CD4-positive, alpha-beta T cell (primary cell): ENCODE data around the gene RAD51B. TPM values are rescaled to one million over a fixed set of nuclear protein-coding genes. Genes with fewer than 3 reads are reported as not detected.

Experiments used
- ATAC-seq: fragments of 200-7000 bp; cut with Tn5 transposase; one replicate; pipeline ENCODE4 v1.10.0; 2022; ENCODE audit warnings: mild to moderate bottlenecking; ENCODE audit not compliant: poor library complexity
- CTCF ChIA-PET: fragments of 350-600 bp; sonication (Branson Sonifier 250); formaldehyde crosslinking; loops from one replicate; lab custom pipeline; 2021; ENCODE audit warnings: antibody characterized with exemption, inconsistent platforms; lab: Charles Lee
- POLR2A ChIA-PET: fragments of 350-600 bp; sonication (Branson Sonifier 250); formaldehyde crosslinking; loops from one replicate; lab custom pipeline; 2021; ENCODE audit warnings: antibody characterized with exemption, inconsistent platforms; lab: Charles Lee
- DNase-seq, 14 experiments: peaks; one replicate each; pipeline ENCODE4 v3.0.0-alpha.2; 2013 to 2020; ENCODE audit warnings: mixed read lengths in 2 of 14
- H3K27ac ChIP-seq, 2 donors: one replicate each; pipeline versions ENCODE4 v1.5.1 to v1.7.0; 2013; ENCODE audit warnings: low read length in 2 of 2, low read depth in 1 of 2, mild to moderate bottlenecking in 1 of 2
- H3K27me3 ChIP-seq, 2 experiments: 1 replicate in 1 of 2; 2 replicates in 1 of 2; pipeline versions ENCODE4 v1.6.1 to v1.7.0; 2013; ENCODE audit warnings: low read length in 2 of 2, control low read depth in 1 of 2, mild to moderate bottlenecking in 1 of 2, moderate library complexity in 1 of 2; ENCODE audit not compliant: insufficient read depth in 2 of 2, control insufficient read depth in 1 of 2
- H3K36me3 ChIP-seq: one replicate; pipeline ENCODE4 v1.6.1; 2013; ENCODE audit warnings: low read length, control low read depth; ENCODE audit not compliant: insufficient read depth
- H3K4me1 ChIP-seq: one replicate; pipeline ENCODE4 v1.6.1; 2013; ENCODE audit warnings: low read length, control low read depth; ENCODE audit not compliant: insufficient read depth
- H3K4me3 ChIP-seq: one replicate; pipeline ENCODE4 v1.5.1; 2013; ENCODE audit warnings: mild to moderate bottlenecking, low read length, moderate library complexity
- H3K9me3 ChIP-seq, 2 experiments: 1 replicate in 1 of 2; 2 replicates in 1 of 2; pipeline versions ENCODE4 v1.6.1 to v1.7.0; 2013; ENCODE audit warnings: low read length in 2 of 2, mild to moderate bottlenecking in 2 of 2, control low read depth in 1 of 2, moderate library complexity in 1 of 2; ENCODE audit not compliant: control insufficient read depth in 1 of 2, insufficient read depth in 1 of 2
- H3K27ac Mint-ChIP-seq: one replicate; pipeline ENCODE4 v1.8.0; 2020; ENCODE audit warnings: mixed read lengths
- H3K27me3 Mint-ChIP-seq: one replicate; pipeline ENCODE4 v1.8.0; 2021; ENCODE audit warnings: mixed read lengths
- H3K36me3 Mint-ChIP-seq: one replicate; pipeline ENCODE4 v1.8.0; 2021; ENCODE audit warnings: low read depth, mixed read lengths
- H3K4me1 Mint-ChIP-seq: one replicate; pipeline ENCODE4 v1.8.0; 2021; ENCODE audit warnings: low read depth, mixed read lengths
- H3K4me3 Mint-ChIP-seq: one replicate; pipeline ENCODE4 v1.8.0; 2020; ENCODE audit warnings: mild to moderate bottlenecking, mixed read lengths
- H3K9me3 Mint-ChIP-seq: one replicate; pipeline ENCODE4 v1.8.0; 2020; ENCODE audit warnings: mixed read lengths
- CTCF ChIP-seq: fragments of 200-600 bp; IDR thresholded peaks from one replicate; pipeline ENCODE4 v1.8.0; 2022; ENCODE audit warnings: antibody characterized with exemption, mild to moderate bottlenecking
- intact Hi-C, 2 experiments: fragments of 100-400 bp; cut with DNase I in 1 of 2; cut with micrococcal nuclease in 1 of 2; formaldehyde crosslinking; loops; one replicate each; pipeline versions ENCODE4 v1.15.1 to v1.9.0; 2023 to 2025; cut with DNase I, micrococcal nuclease
- total RNA-seq, 174 experiments: library from RNA in 2 of 174; stranded (reverse) in 2 of 174; gene quantifications; one replicate each; pipeline ENCODE4 v1.2.3 and lab custom pipeline; 2021 to 2026

The RAD51B gene
- total RNA-seq, 2 experiments from 2014 or later = 18.4 to 20.0 TPM

- Mint-ChIP-seq H3K27me3 (no peaks in the 10 kb centered on the region), H3K4me1 (peaks cover 13% of the 10 kb centered on the region), H3K27ac (no peak overlapping the region), H3K4me3 (no peak overlapping the region), H3K36me3 (no peaks in the 10 kb centered on the region), H3K9me3 (no peaks in the 10 kb centered on the region)
- Histone ChIP-seq H3K4me3 (no peak overlapping the region), H3K9me3 (no peaks in the 10 kb centered on the region), H3K36me3 (no peaks in the 10 kb centered on the region), H3K4me1 (peaks cover 9% of the 10 kb centered on the region), H3K27ac (no peak overlapping the region), H3K27me3 (no peaks in the 10 kb centered on the region)
- intact Hi-C loops = no loop called here
- no peak for DNase-seq
- ATAC-seq = no peak
- ChIA-PET CTCF (no interaction called here), POLR2A (no interaction called here)
- TF ChIP-seq CTCF = no peak
These were observed 657.5 kb downstream of the RAD51B start for GRCh38 chr14:68477110-68477455.

- Histone ChIP-seq H3K36me3 (no peaks in the 10 kb centered on the region), H3K4me3 (no peak overlapping the region), H3K27ac (no peak overlapping the region), H3K4me1 (peaks cover 13% of the 10 kb centered on the region), H3K9me3 (no peaks in the 10 kb centered on the region), H3K27me3 (no peaks in the 10 kb centered on the region)
- peaks cover 18% of the 10 kb centered on the region for H3K4me1 Mint-ChIP-seq
- intact Hi-C loops = no loop called here
- POLR2A ChIA-PET = no interaction called here
- H3K9me3 Mint-ChIP-seq = no peaks in the 10 kb centered on the region
- no peaks in the 10 kb centered on the region for H3K36me3 Mint-ChIP-seq
- no peak for ATAC-seq
- no peak overlapping the region for H3K4me3 Mint-ChIP-seq
- CTCF ChIA-PET = no interaction called here
- no peak for DNase-seq
- no peaks in the 10 kb centered on the region for H3K27me3 Mint-ChIP-seq
- TF ChIP-seq CTCF = no peak
- H3K27ac Mint-ChIP-seq = no peak overlapping the region
These were observed 658.0 kb downstream of the RAD51B start for GRCh38 chr14:68477461-68478085.

GRCh38 chr14:68479247-68479646 lies 659.7 kb downstream of the RAD51B start:
- intact Hi-C loops = no loop called here
- Mint-ChIP-seq H3K36me3 (no peaks in the 10 kb centered on the region), H3K9me3 (no peaks in the 10 kb centered on the region), H3K27me3 (no peaks in the 10 kb centered on the region), H3K4me1 (peaks cover 35% of the 10 kb centered on the region), H3K4me3 (no peak overlapping the region), H3K27ac (no peak overlapping the region)
- no peak for DNase-seq
- H3K36me3 ChIP-seq = no peaks in the 10 kb centered on the region
- ChIA-PET CTCF (no interaction called here), POLR2A (no interaction called here)
- no peak overlapping the region for H3K4me3 ChIP-seq
- H3K27ac ChIP-seq = no peak overlapping the region
- no peaks in the 10 kb centered on the region for H3K27me3 ChIP-seq
- ATAC-seq = no peak
- H3K9me3 ChIP-seq = no peaks in the 10 kb centered on the region
- TF ChIP-seq CTCF = no peak
- peaks cover 30% of the 10 kb centered on the region for H3K4me1 ChIP-seq
